Hepatocyte (in vitro differentiated cells): ENCODE data around the gene RTL1. TPM values are rescaled to one million over a fixed set of nuclear protein-coding genes. Genes with fewer than 3 reads are reported as not detected.

ENCODE experiments used
- DNase-seq: peaks from one replicate; pipeline ENCODE4 v3.0.0-alpha.2; 2016; ENCODE audit warnings: low spot score
- H2AFZ ChIP-seq: fragments of 200-600 bp; sonication (generic); 2 replicates; pipeline ENCODE4 v1.6.0; 2016; ENCODE audit warnings: antibody characterized with exemption, mild to moderate bottlenecking
- H3K27ac ChIP-seq: fragments of 200-600 bp; sonication (generic); 2 replicates; pipeline ENCODE4 v1.5.1; 2016; ENCODE audit warnings: mild to moderate bottlenecking
- H3K27me3 ChIP-seq: fragments of 200-600 bp; sonication (generic); 2 replicates; pipeline ENCODE4 v1.6.1; 2016
- H3K36me3 ChIP-seq: fragments of 200-600 bp; sonication (generic); replicated peaks from 2 replicates; pipeline ENCODE4 v1.5.1; 2016; ENCODE audit warnings: low read depth; ENCODE audit not compliant: insufficient read depth
- H3K4me1 ChIP-seq: fragments of 200-600 bp; sonication (generic); 2 replicates; pipeline ENCODE4 v1.5.1; 2016; ENCODE audit warnings: mild to moderate bottlenecking, moderate library complexity; ENCODE audit not compliant: insufficient read depth
- H3K4me2 ChIP-seq: fragments of 200-600 bp; sonication (generic); 2 replicates; pipeline ENCODE4 v1.6.0; 2016
- H3K4me3 ChIP-seq: fragments of 200-600 bp; sonication (generic); 2 replicates; pipeline ENCODE4 v1.5.1; 2016; ENCODE audit warnings: mild to moderate bottlenecking
- H3K79me2 ChIP-seq: fragments of 200-600 bp; sonication (generic); 2 replicates; pipeline ENCODE4 v1.6.0; 2017; ENCODE audit warnings: mild to moderate bottlenecking
- H3K9me2 ChIP-seq: fragments of 200-600 bp; sonication (generic); replicated peaks from 2 replicates; pipeline ENCODE4 v1.6.0; 2017; ENCODE audit warnings: mild to moderate bottlenecking; ENCODE audit not compliant: insufficient read depth
- H3K9me3 ChIP-seq: fragments of 200-600 bp; sonication (generic); 2 replicates; pipeline ENCODE4 v1.5.1; 2016; ENCODE audit warnings: low read depth, mild to moderate bottlenecking
- H4K20me1 ChIP-seq: fragments of 200-600 bp; sonication (generic); 2 replicates; pipeline ENCODE4 v1.6.0; 2016; ENCODE audit warnings: mild to moderate bottlenecking; ENCODE audit not compliant: insufficient read depth, poor library complexity, severe bottlenecking
- EZH2 ChIP-seq: fragments of 200-600 bp; sonication (generic); IDR thresholded peaks from 2 replicates; pipeline ENCODE4 v1.6.1; 2016; ENCODE audit warnings: antibody characterized with exemption, mild to moderate bottlenecking, borderline replicate concordance
- EZH2phosphoT487 ChIP-seq: fragments of 200-600 bp; sonication (generic); IDR thresholded peaks from one replicate; pipeline ENCODE4 v1.6.1; 2018; ENCODE audit warnings: antibody characterized with exemption, mild to moderate bottlenecking, low read depth, moderate library complexity; ENCODE audit not compliant: unreplicated experiment, severe bottlenecking
- WGBS: methylation state at CpG from one replicate; pipeline ENCODE4 v1.1.6; 2016; ENCODE audit warnings: low lambda C conversion rate; ENCODE audit errors: missing lambda C conversion rate; 5-methylcytosine and 5-hydroxymethylcytosine counted together
- microRNA counts: library from miRNA; unstranded; fragments of <30 nt; microRNA quantifications from one replicate; lab custom pipeline; 2017
- microRNA-seq: library from miRNA; unstranded; fragments of <30 nt; microRNA quantifications from one replicate; pipeline ENCODE4, GENCODE V29; 2017
- polyA plus RNA-seq: library from polyadenylated mRNA; unstranded; fragments of >200 nt; fragmentation: Nextera tagmentation; extraction: Ambion mirVana; gene quantifications from 2 replicates; pipeline ENCODE4 v1.2.1, GENCODE V29; 2016
- small RNA-seq: library from RNA; depleted of rRNA; stranded (forward); fragments of <200 nt; gene quantifications from one replicate; pipeline ENCODE3, GENCODE V24; 2014
- total RNA-seq: library from RNA; depleted of rRNA; stranded (reverse); fragments of >200 nt; gene quantifications from 2 replicates; pipeline ENCODE4 v1.2.3, GENCODE V29; 2014
- TF ChIP-seq, protein P1 (sequence below): fragments of 200-600 bp; sonication (generic); IDR thresholded peaks from 2 replicates; pipeline ENCODE4 v1.5.1; 2016; ENCODE audit warnings: antibody characterized with exemption, mild to moderate bottlenecking; ENCODE audit not compliant: poor library complexity

The RTL1 gene
- total and polyA plus RNA-seq, 2 experiments from 2014 or later: 1.4 to 2.6 TPM

DNA sequence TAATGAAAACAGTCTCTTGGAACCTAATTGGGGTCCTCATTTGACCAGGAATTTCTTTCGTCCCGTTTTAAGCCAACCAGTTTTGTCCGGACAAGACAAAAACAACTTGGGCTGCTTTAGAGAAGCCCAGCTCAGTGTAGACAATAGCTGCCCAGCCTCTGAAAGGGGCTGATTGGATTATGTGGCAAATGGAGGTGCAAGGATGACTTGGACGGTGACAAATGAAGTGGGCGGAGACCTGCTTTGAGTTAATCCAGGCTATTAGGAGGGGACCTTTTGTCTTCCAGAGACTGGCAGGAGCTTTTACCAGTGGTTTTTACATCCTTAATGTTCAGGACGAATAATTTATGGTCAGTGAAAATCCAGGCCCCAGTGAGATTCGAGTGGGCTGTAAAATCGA, 72.8 kb downstream of the RTL1 start:
- Histone ChIP-seq H3K4me1 (peaks cover 4% of the 10 kb centered on the region), H3K4me3 (no peak overlapping the region), H3K36me3 (no peaks in the 10 kb centered on the region), H3K79me2 (no peaks in the 10 kb centered on the region), H4K20me1 (no peaks in the 10 kb centered on the region), H3K27me3 (no peaks in the 10 kb centered on the region), H3K9me3 (no peaks in the 10 kb centered on the region), H3K27ac (no peak overlapping the region), H3K4me2 (no peak overlapping the region), H3K9me2 (no peaks in the 10 kb centered on the region), H2AFZ (no peak overlapping the region)
- DNase-seq: no peak
- 62% methylated on average over 8 of the region's 8 CpGs for WGBS
- TF ChIP-seq, protein P1, sequence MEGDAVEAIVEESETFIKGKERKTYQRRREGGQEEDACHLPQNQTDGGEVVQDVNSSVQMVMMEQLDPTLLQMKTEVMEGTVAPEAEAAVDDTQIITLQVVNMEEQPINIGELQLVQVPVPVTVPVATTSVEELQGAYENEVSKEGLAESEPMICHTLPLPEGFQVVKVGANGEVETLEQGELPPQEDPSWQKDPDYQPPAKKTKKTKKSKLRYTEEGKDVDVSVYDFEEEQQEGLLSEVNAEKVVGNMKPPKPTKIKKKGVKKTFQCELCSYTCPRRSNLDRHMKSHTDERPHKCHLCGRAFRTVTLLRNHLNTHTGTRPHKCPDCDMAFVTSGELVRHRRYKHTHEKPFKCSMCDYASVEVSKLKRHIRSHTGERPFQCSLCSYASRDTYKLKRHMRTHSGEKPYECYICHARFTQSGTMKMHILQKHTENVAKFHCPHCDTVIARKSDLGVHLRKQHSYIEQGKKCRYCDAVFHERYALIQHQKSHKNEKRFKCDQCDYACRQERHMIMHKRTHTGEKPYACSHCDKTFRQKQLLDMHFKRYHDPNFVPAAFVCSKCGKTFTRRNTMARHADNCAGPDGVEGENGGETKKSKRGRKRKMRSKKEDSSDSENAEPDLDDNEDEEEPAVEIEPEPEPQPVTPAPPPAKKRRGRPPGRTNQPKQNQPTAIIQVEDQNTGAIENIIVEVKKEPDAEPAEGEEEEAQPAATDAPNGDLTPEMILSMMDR: no peak
- TF ChIP-seq EZH2phosphoT487 (no peak), EZH2 (no peak)

MicroRNA genes within 50 kb of the gene (microRNA counts, 767-probe panel; counts per million panel counts)
- microRNA hsa-miR-127-3p (lab: Ali Mortazavi, UCI) (not detected), microRNA hsa-miR-127-5p (lab: Ali Mortazavi, UCI) (not detected), microRNA hsa-miR-136-5p (lab: Ali Mortazavi, UCI) (not detected), microRNA hsa-miR-337-3p (lab: Ali Mortazavi, UCI) (not detected), microRNA hsa-miR-337-5p (lab: Ali Mortazavi, UCI) (not detected), microRNA hsa-miR-370 (lab: Ali Mortazavi, UCI) (not detected), microRNA hsa-miR-431-5p (lab: Ali Mortazavi, UCI) (not detected), microRNA hsa-miR-432-5p (lab: Ali Mortazavi, UCI) (not detected), microRNA hsa-miR-433 (lab: Ali Mortazavi, UCI) (not detected), microRNA hsa-miR-493-3p (lab: Ali Mortazavi, UCI) (not detected), microRNA hsa-miR-665 (lab: Ali Mortazavi, UCI) (not detected), microRNA hsa-miR-770-5p (lab: Ali Mortazavi, UCI) (not detected)

Small RNA genes lying within 50 kb of the gene (microRNA-seq; reads per million reads assigned to microRNA genes)
- 9.4 reads per million, percentile 23 among the genes with 10 or more reads in this experiment for gene MIR127
- not detected for gene MIR136
- 17.0 reads per million, percentile 36 among the genes with 10 or more reads in this experiment for gene MIR337
- 39.8 reads per million, percentile 49 among the genes with 10 or more reads in this experiment for gene MIR370
- 1.8 reads per million for gene MIR431
- 1.8 reads per million for gene MIR432
- gene MIR433: 1.3 reads per million
- 10.7 reads per million, percentile 25 among the genes with 10 or more reads in this experiment for gene MIR493
- not detected for gene MIR665

Small RNA genes lying within 50 kb of the gene (small RNA-seq; reads per million reads assigned to genes)
- gene MIR127 (not detected), gene MIR136 (not detected), gene MIR337 (1.6 reads per million, percentile 83 among the genes with 10 or more reads in this experiment), gene MIR370 (1.6 reads per million, percentile 83 among the genes with 10 or more reads in this experiment), gene MIR431 (not detected), gene MIR432 (not detected), gene MIR433 (not detected), gene MIR493 (0.22 reads per million), gene RF02145 (not detected), gene SNORD112 (not detected), gene SNORD113-1 (not detected), gene SNORD113-2 (not detected), gene SNORD113-3 (8.5 reads per million, percentile 94 among the genes with 10 or more reads in this experiment), gene SNORD113-4 (11.8 reads per million, percentile 95 among the genes with 10 or more reads in this experiment), gene SNORD113-5 (120 reads per million, percentile 98 among the genes with 10 or more reads in this experiment), gene SNORD113-6 (51.2 reads per million, percentile 97 among the genes with 10 or more reads in this experiment), gene SNORD113-7 (77.1 reads per million, percentile 97 among the genes with 10 or more reads in this experiment), gene SNORD113-8 (944 reads per million, percentile 99 among the genes with 10 or more reads in this experiment), gene SNORD113-9 (20.4 reads per million, percentile 96 among the genes with 10 or more reads in this experiment), gene SNORD114-1 (178 reads per million, percentile 98 among the genes with 10 or more reads in this experiment), gene SNORD114-2 (not detected), gene SNORD114-3 (113 reads per million, percentile 98 among the genes with 10 or more reads in this experiment)

Other genes starting within 250 kb of the RTL1 start
- gene DLK1, start 176.8 kb downstream of the RTL1 start, total RNA-seq: 1,033 and 1,378 TPM in 2 replicates
- 3,299 and 3,695 TPM in 2 replicates for gene DLK1, start 176.8 kb downstream of the RTL1 start, polyA plus RNA-seq
- not detected in 2 replicates for gene MEG3, start 77.6 kb downstream of the RTL1 start, total RNA-seq
- 0.16 TPM in 1 of 2 replicates, not detected in the other for gene MEG3, start 77.6 kb downstream of the RTL1 start, polyA plus RNA-seq